TTC549 (cell line): ENCODE data around the gene ARMC9.
"Not testable (repeated sequence)": the region's sequence is repeated elsewhere in the genome, so short reads cannot be mapped to it uniquely, and the experiment has no call there.

Source experiments
- FAIRE-seq: peaks from 2 replicates; lab custom pipeline; 2012; peaks lifted over from hg19 to GRCh38; lab: Jason Lieb, UNC

The ARMC9 gene

DNA sequence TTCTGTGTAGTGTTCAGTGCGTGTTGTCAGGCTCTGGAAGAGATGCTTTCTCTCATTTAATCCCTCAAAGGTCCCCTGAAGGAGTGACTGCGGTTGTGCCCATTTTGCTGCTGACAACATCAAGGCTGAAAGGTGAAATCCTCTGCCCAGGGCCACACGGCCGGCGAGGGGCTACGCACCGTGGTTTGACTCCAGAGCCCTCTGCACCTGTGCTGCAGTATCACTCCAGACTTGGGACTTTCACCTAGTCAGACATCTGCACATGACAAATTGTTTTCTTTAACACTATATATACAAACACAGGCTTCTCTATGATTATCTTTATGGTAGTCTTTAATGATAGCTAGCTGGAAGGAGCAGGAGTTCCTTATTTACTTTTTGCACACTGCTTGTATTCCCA is 90.2 kb downstream of the ARMC9 start:
- FAIRE-seq = no peak

DNA sequence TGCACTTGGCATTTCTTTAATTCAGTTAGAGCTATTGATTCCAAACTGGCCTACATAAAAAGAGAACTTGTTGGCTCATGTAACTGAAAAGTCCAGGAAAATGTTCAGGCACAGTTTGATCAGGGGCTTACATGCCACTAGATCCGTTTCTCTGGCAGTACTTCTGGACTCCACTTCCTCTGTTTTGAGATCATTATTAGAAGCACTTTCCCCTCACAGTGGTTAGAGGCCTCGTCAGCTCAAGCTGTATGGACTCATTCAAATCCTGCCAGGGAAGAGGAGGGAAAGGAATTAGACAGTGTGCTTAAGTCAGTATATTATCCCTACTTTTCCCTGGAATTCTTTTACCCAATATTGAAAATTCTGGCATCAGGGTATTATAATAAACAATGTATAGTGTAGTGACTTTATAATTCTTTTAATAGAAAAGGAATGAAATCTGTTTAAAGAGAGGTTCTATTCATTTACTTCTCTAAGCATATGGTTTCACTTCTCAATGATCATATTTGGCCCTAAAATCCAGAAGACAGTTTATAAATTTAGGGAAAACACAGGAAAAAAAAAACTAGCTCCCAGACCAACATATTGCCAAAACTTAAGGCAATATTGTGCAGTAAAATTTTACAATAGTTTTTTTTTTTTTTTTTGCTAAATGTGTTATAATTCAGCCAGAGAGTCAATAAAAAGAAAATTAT is 92.0 kb downstream of the ARMC9 start:
- no peak for FAIRE-seq

DNA sequence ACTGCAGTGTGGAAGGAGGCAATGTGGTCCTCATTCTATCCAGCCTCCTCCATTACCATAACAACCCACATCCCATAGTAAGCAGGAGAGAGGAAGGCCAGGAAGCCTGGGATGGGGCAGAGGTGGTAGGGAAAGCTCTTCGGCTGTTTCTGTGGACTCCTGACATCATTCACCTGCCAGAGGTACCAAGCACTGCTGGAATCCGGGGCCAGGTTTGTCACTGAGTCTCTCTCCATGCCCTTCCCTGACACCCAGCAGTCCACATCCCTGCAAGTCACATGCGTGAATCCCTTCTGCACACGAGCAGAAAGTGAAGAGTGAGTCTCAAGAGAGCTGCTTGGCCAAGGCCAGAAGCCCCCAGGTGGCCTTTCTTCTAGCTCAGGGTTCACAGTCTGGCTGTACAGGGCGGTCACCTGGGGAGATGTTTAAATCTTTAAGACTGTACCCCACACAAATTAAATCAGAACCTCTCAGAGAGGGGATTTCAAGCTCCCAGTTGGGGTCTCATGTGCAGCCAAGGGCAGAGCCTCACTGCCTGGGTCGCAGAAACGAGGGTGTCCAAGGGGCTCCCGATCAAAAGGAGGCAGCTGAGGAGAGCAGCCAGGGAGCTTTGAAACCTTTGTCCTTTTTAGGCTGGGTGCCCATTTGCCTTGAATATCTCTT is 94.2 kb downstream of the ARMC9 start:
- FAIRE-seq = no peak

DNA sequence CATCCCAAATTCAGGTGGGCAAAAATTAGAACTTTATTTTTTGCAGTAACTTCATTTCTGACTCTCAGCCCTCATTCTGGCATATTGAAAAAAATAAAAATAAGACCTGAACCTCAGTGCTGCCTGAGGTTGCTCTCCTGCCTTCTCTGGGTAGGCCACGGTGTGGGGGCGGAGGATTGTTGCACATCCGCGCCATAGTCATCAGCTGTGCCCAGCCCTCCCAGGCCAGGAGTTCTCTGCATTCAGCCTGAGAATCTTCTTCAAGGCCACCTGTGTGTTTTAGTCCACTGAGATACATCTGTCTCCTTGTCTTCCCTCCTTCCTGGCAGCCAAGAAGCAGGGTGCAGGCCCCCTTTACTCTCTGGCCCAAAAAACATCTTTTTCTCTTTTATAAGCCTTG is 94.7 kb downstream of the ARMC9 start:
- no peak for FAIRE-seq

DNA sequence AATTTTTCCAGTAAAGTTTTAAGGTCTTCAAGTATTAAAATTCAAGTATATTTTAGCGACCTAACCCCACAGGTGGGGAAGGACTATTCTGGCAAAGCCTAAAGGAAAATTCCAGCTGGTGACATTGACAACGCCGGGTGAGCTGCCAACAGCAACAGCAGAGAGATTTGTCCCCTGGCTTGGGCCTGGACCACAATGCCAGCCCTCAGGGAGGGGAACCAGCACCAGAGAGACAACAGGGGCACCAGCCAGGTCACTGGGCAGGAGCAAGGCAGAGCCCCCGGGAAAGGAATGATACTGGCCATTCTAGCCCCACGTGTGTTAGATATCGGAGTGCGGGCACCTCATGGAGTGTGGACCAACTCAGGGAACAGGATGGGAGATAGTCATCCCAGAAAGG is 95.7 kb downstream of the ARMC9 start:
- no peak for FAIRE-seq

DNA sequence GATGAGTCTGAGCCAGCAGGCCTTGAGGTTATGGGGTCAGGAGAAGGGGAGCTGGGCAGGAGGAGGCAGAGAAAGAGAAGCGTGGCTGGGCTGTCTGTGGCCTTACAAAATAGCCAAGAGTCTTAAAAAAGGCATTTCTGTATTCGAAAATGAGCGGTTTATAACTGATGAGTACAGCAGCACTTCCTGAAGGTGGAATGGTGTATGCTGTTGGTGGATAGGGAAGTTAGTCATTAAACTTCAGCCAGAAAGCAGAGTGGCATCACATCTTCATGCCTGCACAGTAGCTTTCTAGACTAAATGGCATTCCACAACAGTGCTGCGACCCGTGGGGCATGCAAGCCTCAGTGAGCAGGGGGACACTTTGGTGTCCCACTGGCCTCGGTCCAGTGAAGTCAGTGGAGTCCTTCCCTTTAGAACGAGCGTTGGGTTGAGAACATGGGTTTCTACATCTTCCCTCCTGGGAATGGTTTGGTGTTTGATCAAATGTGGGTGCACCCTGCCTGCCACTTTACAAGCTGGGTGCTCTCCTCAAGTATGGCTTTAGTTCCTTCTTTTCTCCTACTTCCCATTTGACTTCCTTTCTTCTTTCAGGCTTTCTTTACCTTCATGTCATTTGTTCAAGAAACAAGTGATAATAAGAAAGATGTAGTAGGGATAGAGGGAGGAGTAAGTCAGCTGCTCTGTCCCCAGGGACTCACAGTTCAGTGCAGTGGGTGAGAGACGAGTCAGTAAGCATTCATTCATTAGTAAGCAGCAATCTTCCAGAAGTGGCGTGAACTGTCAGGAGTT is 96.3 kb downstream of the ARMC9 start:
- FAIRE-seq = no peak

DNA sequence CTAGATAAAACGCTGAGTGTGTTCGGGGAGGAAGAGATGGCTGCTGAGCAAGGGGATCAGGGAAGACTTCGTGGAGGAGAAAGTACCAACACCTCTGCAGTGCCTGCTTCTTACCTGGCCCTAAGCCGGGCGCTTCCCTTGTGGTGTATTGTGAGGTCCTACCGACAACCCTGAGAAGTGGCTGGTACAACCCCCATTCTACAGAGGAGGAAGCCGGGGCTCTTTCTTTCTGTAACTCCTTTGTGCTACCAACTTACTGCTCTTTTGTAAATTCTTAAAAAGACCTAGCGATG is 96.9 kb downstream of the ARMC9 start:
- FAIRE-seq = no peak

DNA sequence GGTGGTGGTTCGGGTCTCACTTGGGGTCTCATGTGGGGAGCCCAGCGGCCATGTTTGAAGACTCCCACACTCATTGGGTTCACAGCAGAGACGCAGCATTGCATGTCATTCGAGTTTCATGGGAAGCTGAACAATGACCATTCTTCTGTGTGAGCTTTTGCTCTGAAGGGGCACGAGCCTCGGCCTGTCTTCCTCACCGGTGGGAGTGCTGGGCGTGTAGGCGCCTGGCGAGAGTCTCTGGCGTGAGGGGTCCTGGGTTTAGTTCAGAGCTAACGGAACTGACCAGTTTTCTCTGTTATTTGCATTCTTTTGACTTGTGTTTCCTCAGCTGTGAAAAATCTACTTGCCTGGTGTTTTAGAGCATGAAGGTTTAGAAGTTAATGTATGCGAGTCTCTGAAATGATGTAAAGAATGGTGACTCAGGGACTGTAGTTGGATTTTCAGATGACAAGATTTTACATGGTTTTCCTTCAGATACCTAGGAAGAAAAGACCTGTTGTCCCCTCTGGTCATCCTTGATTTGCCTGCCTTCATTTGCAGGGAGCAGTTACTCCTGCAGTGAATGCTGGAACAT is 98.1 kb downstream of the ARMC9 start:
- no peak for FAIRE-seq

DNA sequence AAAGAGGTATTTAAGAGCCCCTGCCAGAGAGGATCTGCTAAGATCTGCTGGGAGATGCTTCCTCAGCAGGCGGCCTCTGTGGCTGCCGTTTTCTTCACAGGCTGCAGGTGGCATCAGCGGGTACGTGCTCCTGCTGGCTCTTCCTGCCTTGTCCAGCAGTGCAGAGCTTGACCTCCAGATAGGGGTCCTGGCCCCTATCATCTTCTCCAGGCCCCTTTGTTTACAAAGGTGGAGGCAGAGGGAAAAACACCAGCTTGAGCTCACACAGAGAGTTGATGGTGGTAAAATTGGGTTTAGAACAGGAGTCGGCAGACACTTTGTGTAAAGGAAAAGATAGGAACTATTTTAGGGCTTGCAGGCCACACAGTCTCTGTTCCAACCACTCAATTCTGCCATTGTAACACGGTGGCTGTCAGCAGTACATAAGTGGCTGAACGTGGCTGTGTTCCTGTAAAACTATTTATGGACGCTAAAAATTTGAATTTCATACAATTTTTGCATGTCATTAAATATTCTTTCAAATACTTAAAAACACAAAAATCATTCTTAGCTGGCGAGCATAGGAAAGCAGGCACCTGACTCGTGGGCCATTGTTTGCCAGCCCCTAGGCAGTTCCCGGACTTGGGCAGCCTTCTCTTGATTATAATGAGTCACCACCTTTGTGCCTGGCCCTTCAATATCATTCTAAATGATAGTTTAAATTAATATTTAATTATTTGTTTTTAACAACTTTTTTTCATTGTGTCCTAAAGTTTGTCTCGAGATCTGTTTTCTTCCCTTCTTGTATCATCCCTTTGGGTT is 98.9 kb downstream of the ARMC9 start:
- FAIRE-seq = no peak

DNA sequence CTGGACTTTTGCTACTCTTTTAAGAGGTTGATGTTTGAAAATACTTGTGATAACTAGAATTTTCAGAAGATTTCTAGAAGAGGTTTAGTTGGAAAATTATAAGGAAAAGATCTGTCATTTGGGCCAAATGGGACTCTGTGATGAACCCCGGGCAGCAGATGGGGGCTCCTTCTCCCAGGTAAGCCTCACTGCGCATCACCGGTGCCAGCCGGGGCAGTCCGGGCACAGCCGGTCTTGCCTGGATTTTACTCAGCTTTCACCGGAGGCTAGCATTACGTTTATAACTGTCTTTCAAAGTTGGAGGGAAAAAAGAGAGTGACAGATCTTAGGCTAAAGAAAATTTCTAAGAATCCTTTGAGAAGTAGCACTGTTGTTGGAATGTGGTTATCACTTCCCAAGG is 99.7 kb downstream of the ARMC9 start:
- no peak for FAIRE-seq

DNA sequence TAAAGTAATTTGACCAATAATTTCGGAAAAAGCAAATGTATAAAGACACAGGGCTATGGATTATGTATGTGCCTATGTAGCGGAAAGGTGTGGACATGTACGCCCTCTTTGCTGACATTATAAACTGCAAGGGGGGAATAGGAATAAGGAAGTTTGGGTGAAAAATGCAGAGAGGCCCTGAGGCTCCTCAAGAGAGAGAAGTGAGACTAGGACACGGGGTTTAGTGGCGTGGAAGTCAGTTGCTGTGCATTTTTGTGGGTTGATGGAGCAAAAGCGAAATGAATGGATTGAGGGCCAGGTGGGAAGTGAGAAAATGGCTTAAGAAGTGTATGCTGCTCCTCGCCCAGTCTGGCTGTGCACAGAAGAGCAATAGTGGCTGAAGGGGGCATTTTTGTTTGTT is 100.8 kb downstream of the ARMC9 start:
- no peak for FAIRE-seq

DNA sequence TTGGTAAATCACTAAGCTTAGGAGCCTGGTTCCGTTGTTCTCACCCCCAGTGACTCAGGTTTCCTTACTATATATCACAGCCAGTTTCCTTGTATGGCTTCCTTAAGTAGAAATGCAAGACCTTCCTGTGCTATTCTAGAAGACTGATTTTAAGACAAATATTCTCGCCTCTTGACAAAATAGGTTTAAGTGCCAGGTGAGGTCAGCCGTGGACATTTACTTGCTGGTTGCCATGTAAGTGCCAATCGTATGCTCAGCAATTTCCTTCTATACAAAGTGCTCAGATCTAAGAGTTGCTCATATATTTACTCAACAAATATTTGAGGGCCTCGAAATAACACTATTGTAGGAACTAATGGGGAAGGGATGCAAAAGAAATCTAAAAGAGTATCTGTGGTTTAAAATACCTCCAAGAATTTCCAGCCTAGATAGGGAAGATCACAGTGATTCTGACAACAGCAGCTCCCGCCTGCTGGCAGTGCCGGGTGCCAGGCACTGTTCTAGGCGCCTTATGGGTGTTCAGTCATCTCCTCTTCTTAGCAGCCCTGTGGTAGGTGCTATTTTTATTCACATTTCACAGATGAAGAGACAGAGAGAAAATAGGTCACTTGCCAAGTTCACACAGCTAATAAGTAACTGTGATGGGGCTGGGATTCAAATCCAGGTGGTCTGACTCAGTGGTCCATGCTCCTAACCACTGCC is 101.7 kb downstream of the ARMC9 start:
- no peak for FAIRE-seq

DNA sequence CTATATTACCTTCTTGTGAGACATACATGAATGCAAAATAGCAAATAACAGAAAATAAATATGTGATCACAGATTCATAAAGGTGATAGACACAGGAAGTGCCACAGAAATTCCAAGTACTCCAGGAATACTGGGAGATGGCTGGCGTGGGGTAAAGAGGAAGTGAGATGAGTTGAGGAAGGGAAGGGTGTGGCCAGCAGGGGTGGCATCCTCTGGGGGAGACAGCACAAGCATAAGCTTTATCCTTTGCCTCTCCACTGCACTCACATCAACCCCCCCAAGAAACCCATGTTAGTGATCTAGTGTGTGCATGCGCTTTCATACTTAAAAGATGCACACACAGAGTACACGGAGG is 102.3 kb downstream of the ARMC9 start:
- FAIRE-seq = no peak

DNA sequence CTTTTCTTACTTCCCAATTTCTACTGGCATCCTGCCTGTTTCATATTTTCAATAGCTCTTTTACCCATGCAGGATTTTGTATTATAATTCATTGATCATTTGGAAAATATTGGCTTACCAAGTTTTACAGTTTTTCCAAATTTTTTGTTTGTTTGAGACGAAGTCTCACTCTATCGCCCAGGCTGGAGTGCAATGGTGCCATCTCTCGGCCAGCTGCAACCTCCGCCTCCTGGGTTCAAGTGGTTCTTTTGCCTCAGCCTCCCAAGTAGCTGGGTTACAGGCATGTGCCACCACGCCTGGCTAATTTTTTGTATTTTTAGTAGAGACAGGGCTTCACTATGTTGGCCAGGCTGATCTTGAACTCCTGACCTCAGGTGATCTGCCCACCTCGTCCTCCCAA is 105.8 kb downstream of the ARMC9 start:
- not testable (repeated sequence) for FAIRE-seq

DNA sequence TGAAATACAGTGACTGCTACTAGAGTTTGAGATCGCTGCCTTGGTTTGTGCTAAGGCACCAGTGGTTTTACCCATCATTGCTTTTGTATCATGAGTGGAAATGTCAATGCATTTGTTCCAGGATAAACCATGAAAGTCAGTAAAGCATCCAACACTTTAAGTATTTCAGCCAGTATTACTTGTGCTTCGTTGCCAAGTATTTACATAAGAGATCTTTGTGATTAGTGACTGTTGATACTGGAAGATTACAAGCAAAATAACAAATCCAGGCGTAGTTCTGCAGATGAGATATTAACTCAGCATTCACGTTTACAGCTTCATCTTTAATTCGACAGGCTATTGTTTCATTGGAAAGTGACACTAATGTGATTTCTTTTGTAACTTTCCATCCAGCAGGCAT is 106.8 kb downstream of the ARMC9 start:
- FAIRE-seq = no peak

DNA sequence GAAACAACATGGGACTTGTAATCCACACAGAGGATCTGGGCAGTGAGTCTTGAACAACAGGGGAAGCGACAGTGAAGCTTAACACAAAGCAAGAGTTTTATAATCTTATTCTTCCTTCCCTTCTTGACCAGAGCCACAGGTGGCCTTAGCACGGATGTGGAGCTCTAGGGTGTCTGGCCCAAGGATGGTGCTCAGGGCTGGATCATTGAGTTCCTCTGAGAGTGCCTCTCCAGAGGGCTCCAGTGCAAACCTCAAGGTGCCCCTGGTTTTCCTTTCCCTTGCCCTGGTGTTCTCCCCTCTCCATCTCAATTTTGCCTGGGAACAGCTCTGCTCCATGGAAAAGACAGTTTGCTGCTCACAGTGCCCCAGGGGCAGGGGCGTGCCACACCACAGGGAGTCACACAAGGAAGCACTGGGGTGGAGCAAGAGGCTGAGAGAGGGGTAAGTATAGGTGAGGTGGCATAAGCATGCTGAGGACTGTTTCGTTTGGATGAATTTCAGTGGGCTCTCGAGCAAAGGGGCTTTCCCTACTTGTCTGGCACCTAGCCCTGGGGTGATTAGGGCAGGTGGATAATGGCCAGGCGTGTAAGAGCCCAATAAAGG is 108.5 kb downstream of the ARMC9 start:
- no peak for FAIRE-seq

DNA sequence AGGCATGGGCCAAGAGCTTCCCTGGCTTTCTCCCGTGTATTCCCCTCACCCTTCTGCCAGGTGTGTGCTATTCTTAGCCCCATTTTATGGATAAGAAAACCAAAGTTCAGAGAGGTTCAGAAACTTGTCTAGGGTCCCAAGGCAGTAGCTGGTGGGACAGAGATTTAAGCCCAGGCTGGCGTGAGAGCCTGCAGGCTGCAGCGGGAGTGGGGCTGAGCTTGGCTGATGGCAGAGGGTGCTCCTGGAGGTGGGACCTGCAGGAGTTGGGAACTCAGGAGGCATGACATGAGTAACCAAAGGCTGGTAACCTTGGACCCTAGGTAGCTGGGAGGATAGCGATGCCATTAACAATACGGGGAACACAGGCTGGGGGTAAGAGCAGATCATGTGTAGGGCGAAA is 109.8 kb downstream of the ARMC9 start:
- no peak for FAIRE-seq

DNA sequence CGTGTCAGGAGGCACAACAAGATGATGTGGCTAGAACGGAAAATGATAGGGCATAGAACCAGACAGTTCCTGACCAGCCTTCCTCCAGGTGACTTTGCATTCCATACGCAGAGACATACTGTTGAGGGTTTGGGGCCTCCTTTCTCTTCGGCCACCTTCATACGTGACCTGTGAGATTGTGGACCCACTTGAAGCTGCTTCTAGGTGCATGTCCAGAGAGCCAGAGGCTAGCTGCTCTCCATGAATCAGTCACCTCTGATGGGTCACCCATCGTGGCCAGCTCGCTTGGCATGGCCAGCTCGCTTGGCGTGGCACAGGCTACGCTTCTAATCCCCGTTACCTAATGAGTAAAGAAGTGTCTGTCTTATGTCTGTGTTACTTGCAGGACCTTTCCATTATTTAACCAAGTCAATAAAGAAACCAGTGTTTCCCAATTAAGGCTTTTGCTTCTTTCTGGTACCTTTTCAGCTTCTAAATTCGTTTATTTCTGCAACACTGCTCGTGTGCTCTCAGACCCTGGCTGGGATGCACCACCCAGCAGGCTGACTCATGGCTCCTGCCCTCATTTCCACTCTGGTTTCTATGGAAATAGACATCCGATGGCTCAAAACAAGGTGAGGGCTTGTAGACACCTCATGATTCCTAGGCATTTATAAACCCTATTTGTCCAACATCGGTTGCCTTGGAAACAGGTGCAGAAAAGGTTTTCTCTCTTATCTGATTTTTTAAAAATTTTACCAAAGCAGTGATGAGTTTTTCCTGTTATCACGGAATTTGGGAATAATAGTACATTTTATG is 110.4 kb downstream of the ARMC9 start:
- no peak for FAIRE-seq

DNA sequence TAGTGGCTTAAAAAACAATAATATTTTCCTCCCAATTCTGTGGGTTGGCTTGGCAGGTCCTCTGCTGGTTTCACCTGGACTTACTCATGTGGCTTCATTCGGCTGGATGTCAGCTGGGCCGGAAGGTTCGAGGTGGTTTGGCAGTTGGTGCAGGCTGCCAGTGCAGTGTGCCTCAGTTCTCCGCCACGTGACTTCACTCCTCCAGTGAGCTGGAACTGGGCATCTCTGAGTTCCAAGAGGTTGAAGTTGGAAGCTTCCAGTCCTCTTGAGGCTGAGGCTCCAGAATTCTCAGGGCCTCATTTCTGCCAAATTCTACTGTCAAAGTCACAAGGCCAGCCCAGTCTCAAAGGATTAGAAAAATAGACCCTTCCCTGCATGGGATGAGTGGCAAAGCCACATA is 113.6 kb downstream of the ARMC9 start:
- no peak for FAIRE-seq

DNA sequence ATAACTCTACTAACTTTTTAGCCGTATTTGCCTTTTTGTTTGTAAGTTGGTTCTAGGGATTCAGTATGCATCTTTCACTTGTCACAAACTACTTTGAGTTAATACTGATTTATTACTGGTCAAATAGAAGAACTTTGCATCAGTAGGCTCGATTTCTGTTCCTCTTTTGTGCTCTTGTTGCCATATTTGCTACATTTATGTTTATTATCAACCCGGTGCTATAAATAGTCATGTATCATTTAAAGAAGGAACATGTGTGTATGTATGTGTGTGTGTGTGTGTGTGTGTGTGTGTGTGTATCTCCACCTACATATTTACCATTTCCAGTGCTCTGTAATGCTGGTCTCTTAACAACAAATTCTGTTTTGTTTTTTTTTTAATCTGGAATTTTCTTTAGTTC is 117.5 kb downstream of the ARMC9 start:
- FAIRE-seq = no peak

DNA sequence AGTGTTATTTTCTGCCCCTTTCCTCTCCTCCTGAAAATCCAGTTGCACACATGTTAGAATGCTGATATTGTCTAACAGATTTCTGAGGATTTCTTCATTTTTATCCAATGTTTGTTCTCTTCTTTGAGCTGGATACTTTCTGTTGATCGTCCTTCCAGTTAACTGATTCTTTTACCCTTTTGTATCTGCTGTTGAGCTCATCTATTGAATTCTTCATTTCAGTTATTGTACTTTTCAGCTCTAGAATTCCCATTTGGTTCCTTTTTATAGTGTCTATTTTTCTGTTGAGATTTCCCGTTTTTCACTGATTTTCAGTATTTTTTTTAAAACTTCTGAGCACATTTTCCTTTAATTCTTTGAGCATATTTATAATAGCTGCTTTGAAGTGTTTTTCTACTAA is 119.1 kb downstream of the ARMC9 start:
- FAIRE-seq = no peak
